Measurements from ENCODE around the gene ZNF213.
A peak's percentile ranks its signal among the peaks of the same experiment; 100 is the strongest.

ZNF213 gene

GRCh38 chr16:3134338-3135125 is at the start of gene ZNF213:
Gene ZNF213 (plus strand): TSS chr16:3135029. CDS start chr16:3137281, 2,252 bp downstream.
- Mint-ChIP-seq H3K36me3 (peaks cover 7% of the 10 kb centered on the region), H3K27ac (peak within 1 kb of the TSS; percentile 93), H3K4me1 (peaks cover 15% of the 10 kb centered on the region), H3K4me3 (peak within 1 kb of the TSS; percentile 99), H3K9me3 (no peaks in the 10 kb centered on the region), H3K27me3 (no peaks in the 10 kb centered on the region)
- peak; percentile 94 for ATAC-seq (ENCODE audit: low read depth)
- DNase-seq (ENCODE audit: low spot score in 2 of 2) = peak; percentile 73 to 88

GRCh38 chr16:3085868-3086595 is 48.8 kb upstream of the ZNF213 start:
- peaks cover 8% of the 10 kb centered on the region for H3K4me1 Mint-ChIP-seq
- no peak overlapping the region for H3K4me3 Mint-ChIP-seq

GRCh38 chr16:3086596-3087242 is 48.1 kb upstream of the ZNF213 start:
- H3K4me1 Mint-ChIP-seq = peaks cover 8% of the 10 kb centered on the region
- ATAC-seq (ENCODE audit: low read depth) (no peak), DNase-seq (ENCODE audit: low spot score in 2 of 2) (no peak)
- no peaks in the 10 kb centered on the region for H3K9me3 Mint-ChIP-seq
- H3K36me3 Mint-ChIP-seq = no peaks in the 10 kb centered on the region
- no peak overlapping the region for H3K4me3 Mint-ChIP-seq
- H3K27me3 Mint-ChIP-seq = peaks cover 7% of the 10 kb centered on the region
- H3K27ac Mint-ChIP-seq = no peak overlapping the region

More at GRCh38 chr16:3085868-3086595, 48.8 kb upstream of the ZNF213 start:
- ATAC-seq (ENCODE audit: low read depth) = no peak
- peaks cover 7% of the 10 kb centered on the region for H3K27me3 Mint-ChIP-seq
- H3K36me3 Mint-ChIP-seq = no peaks in the 10 kb centered on the region
- no peak for DNase-seq (ENCODE audit: low spot score in 2 of 2)
- H3K9me3 Mint-ChIP-seq = no peaks in the 10 kb centered on the region
- H3K27ac Mint-ChIP-seq = no peak overlapping the region

GRCh38 chr16:3087243-3088235 is 47.3 kb upstream of the ZNF213 start:
- Mint-ChIP-seq H3K36me3 (no peaks in the 10 kb centered on the region), H3K4me1 (peaks cover 8% of the 10 kb centered on the region), H3K9me3 (no peaks in the 10 kb centered on the region), H3K27me3 (peaks cover 7% of the 10 kb centered on the region), H3K4me3 (no peak overlapping the region), H3K27ac (no peak overlapping the region)
- ATAC-seq (ENCODE audit: low read depth) (no peak), DNase-seq (ENCODE audit: low spot score in 2 of 2) (no peak)

- H3K27me3 Mint-ChIP-seq = peaks cover 7% of the 10 kb centered on the region
- H3K36me3 Mint-ChIP-seq = no peaks in the 10 kb centered on the region
- H3K4me3 Mint-ChIP-seq = no peak overlapping the region
- no peak overlapping the region for H3K27ac Mint-ChIP-seq
- DNase-seq (ENCODE audit: low spot score in 2 of 2) (no peak), ATAC-seq (ENCODE audit: low read depth) (no peak)
- H3K9me3 Mint-ChIP-seq = no peaks in the 10 kb centered on the region
- H3K4me1 Mint-ChIP-seq = peaks cover 8% of the 10 kb centered on the region
Measured at GRCh38 chr16:3088450-3088849, 46.4 kb upstream of the ZNF213 start.

- Mint-ChIP-seq H3K9me3 (no peaks in the 10 kb centered on the region), H3K27me3 (peaks cover 7% of the 10 kb centered on the region), H3K4me1 (peaks cover 8% of the 10 kb centered on the region), H3K36me3 (no peaks in the 10 kb centered on the region), H3K27ac (no peak overlapping the region), H3K4me3 (no peak overlapping the region)
- DNase-seq (ENCODE audit: low spot score in 2 of 2) (no peak), ATAC-seq (ENCODE audit: low read depth) (no peak)
Measured at GRCh38 chr16:3088925-3089716, 45.7 kb upstream of the ZNF213 start.

GRCh38 chr16:3089717-3090592 is 44.9 kb upstream of the ZNF213 start:
- H3K4me1 Mint-ChIP-seq = peaks cover 10% of the 10 kb centered on the region
- no peak overlapping the region for H3K27ac Mint-ChIP-seq
- peaks cover 7% of the 10 kb centered on the region for H3K27me3 Mint-ChIP-seq
- DNase-seq (ENCODE audit: low spot score in 2 of 2) = no peak
- no peaks in the 10 kb centered on the region for H3K9me3 Mint-ChIP-seq
- ATAC-seq (ENCODE audit: low read depth) = no peak
- no peak overlapping the region for H3K4me3 Mint-ChIP-seq
- H3K36me3 Mint-ChIP-seq = no peaks in the 10 kb centered on the region

GRCh38 chr16:3091551-3091950 is 43.3 kb upstream of the ZNF213 start:
- H3K4me3 Mint-ChIP-seq = no peak overlapping the region

GRCh38 chr16:3092501-3092941 is 42.3 kb upstream of the ZNF213 start:
- Mint-ChIP-seq H3K27me3 (peaks cover 6% of the 10 kb centered on the region), H3K4me1 (peaks cover 9% of the 10 kb centered on the region), H3K27ac (no peak overlapping the region), H3K9me3 (no peaks in the 10 kb centered on the region), H3K4me3 (no peak overlapping the region), H3K36me3 (no peaks in the 10 kb centered on the region)
- DNase-seq (ENCODE audit: low spot score in 2 of 2) = no peak
- ATAC-seq (ENCODE audit: low read depth) = no peak

More at GRCh38 chr16:3091551-3091950, 43.3 kb upstream of the ZNF213 start:
- DNase-seq (ENCODE audit: low spot score in 2 of 2) (no peak), ATAC-seq (ENCODE audit: low read depth) (no peak)
- peaks cover 7% of the 10 kb centered on the region for H3K27me3 Mint-ChIP-seq
- H3K4me1 Mint-ChIP-seq = peaks cover 10% of the 10 kb centered on the region
- no peak overlapping the region for H3K27ac Mint-ChIP-seq
- H3K36me3 Mint-ChIP-seq = no peaks in the 10 kb centered on the region
- no peaks in the 10 kb centered on the region for H3K9me3 Mint-ChIP-seq

GRCh38 chr16:3094289-3095027 is 40.4 kb upstream of the ZNF213 start:
- Mint-ChIP-seq H3K4me3 (no peak overlapping the region), H3K27me3 (no peaks in the 10 kb centered on the region)
- DNase-seq (ENCODE audit: low spot score in 2 of 2) = peak; percentile 31 to 47

GRCh38 chr16:3095869-3096268 is 39.0 kb upstream of the ZNF213 start:
- Mint-ChIP-seq H3K36me3 (no peaks in the 10 kb centered on the region), H3K4me3 (no peak overlapping the region), H3K9me3 (no peaks in the 10 kb centered on the region), H3K4me1 (peaks cover 9% of the 10 kb centered on the region), H3K27me3 (no peaks in the 10 kb centered on the region), H3K27ac (no peak overlapping the region)
- ATAC-seq (ENCODE audit: low read depth) = peak; percentile 83
- DNase-seq (ENCODE audit: low spot score in 2 of 2) = peak; percentile 44 to 70

More at GRCh38 chr16:3094289-3095027, 40.4 kb upstream of the ZNF213 start:
- no peaks in the 10 kb centered on the region for H3K9me3 Mint-ChIP-seq
- H3K27ac Mint-ChIP-seq = no peak overlapping the region
- H3K4me1 Mint-ChIP-seq = peaks cover 2% of the 10 kb centered on the region
- ATAC-seq (ENCODE audit: low read depth) = no peak
- H3K36me3 Mint-ChIP-seq = no peaks in the 10 kb centered on the region
